Esophagus squamous epithelium (tissue), 5 donors: ENCODE measurements around the gene ZNF595. TPM values are rescaled to one million over a fixed set of nuclear protein-coding genes. Genes with fewer than 3 reads are reported as not detected.
"Not testable (repeated sequence)": the region's sequence is repeated elsewhere in the genome, so short reads cannot be mapped to it uniquely, and the experiment has no call there.

Experiments
- DNase-seq: peaks from one replicate; lab custom pipeline; 2025; lab: John Stamatoyannopoulos, UW
- H3K27ac ChIP-seq, 4 donors: fragments of 200-600 bp; sonication (generic); one replicate each; pipeline ENCODE4 v1.5.1; 2016 to 2019; ENCODE audit warnings: mild to moderate bottlenecking in 1 of 4
- H3K27me3 ChIP-seq, 4 donors: fragments of 200-600 bp; sonication (generic); 1 replicate in 3 of 4; 2 replicates in 1 of 4; pipeline versions ENCODE4 v1.5.1 to v1.6.0; 2017 to 2021; ENCODE audit warnings: antibody characterized with exemption in 1 of 4
- H3K36me3 ChIP-seq, 3 donors: fragments of 200-600 bp; sonication (generic); one replicate each; pipeline ENCODE4 v1.5.1; 2016 to 2019
- H3K4me1 ChIP-seq, 3 donors: fragments of 200-600 bp; sonication (generic); one replicate each; pipeline ENCODE4 v1.5.1; 2017 to 2019
- H3K4me3 ChIP-seq, 4 donors: fragments of 200-600 bp; sonication (generic); 1 replicate in 3 of 4; 2 replicates in 1 of 4; pipeline ENCODE4 v1.5.1; 2016 to 2019; ENCODE audit warnings: mild to moderate bottlenecking in 2 of 4, moderate library complexity in 1 of 4
- H3K9me3 ChIP-seq, 3 donors: fragments of 200-600 bp; sonication (generic); one replicate each; pipeline ENCODE4 v1.5.1; 2016 to 2019
- CTCF ChIP-seq, 6 experiments: fragments of 450-650 bp in 4 of 6; fragments of 200-600 bp in 2 of 6; sonication (generic) in 2 of 6; IDR thresholded peaks; one replicate each; pipeline ENCODE4 v1.5.1; 2016 to 2019; ENCODE audit warnings: antibody characterized with exemption in 6 of 6, mild to moderate bottlenecking in 4 of 6, moderate library complexity in 4 of 6
- WGBS, 2 donors: methylation state at CpG; one replicate each; pipeline ENCODE4 v1.1.5; 2018; 5-methylcytosine and 5-hydroxymethylcytosine counted together
- intact Hi-C: fragments of 100-400 bp; cut with DNase I; formaldehyde crosslinking; loops from one replicate; pipeline ENCODE4 v1.15.0; 2022
- total RNA-seq, 4 donors: library from RNA; depleted of rRNA; stranded (reverse); fragments of >200 nt; gene quantifications; one replicate each; pipeline ENCODE4 v1.1.0, GENCODE V29; 2016
- donor health status: DM: yes; HTN: yes; CAD: no.

The ZNF595 gene
- 10 to 100 TPM in 1 of 4 donors, 1 to 10 TPM in 3; 6.2 to 28.2 (median 8.9) TPM for total RNA-seq

GRCh38 chr4:52804-53479 lies at the start of gene ZNF595:
TSS of gene ZNF595 (plus strand) at chr4:53321. CDS start at chr4:53489, 168 bp downstream.
- WGBS, 2 donors, result 40 to 77% methylated on average over 5 to 6 of the region's 29 CpGs
- H3K27me3 ChIP-seq, H3K4me1 ChIP-seq, DNase-seq, H3K36me3 ChIP-seq, H3K9me3 ChIP-seq, intact Hi-C loops: not testable (repeated sequence)
- H3K4me3 ChIP-seq, result peak within 1 kb of the TSS; percentile 32 to 56 (median 37)
- peak within 1 kb of the TSS in 3 of 4 donors; percentile 51 to 58 (median 54) for H3K27ac ChIP-seq

- H3K27ac ChIP-seq, H3K36me3 ChIP-seq, intact Hi-C loops, H3K4me1 ChIP-seq, DNase-seq, H3K27me3 ChIP-seq, H3K4me3 ChIP-seq: not testable (repeated sequence)
- 80 to 90% methylated on average over 1 to 9 of the region's 90 CpGs for WGBS, 2 donors
- H3K9me3 ChIP-seq, result peaks cover 0 to 10% (median 0%) of the 10 kb centered on the region in 3 donors
Measured at GRCh38 chr4:9937-10870, 42.9 kb upstream of the ZNF595 start.

GRCh38 chr4:11095-11815 lies 41.9 kb upstream of the ZNF595 start:
- H3K36me3 ChIP-seq, result not testable (repeated sequence)

GRCh38 chr4:11816-12417 lies 41.2 kb upstream of the ZNF595 start:
- intact Hi-C loops, DNase-seq, H3K4me1 ChIP-seq, H3K27ac ChIP-seq, H3K4me3 ChIP-seq, H3K27me3 ChIP-seq, H3K36me3 ChIP-seq: not testable (repeated sequence)
- peaks cover 0 to 10% (median 0%) of the 10 kb centered on the region in 3 donors for H3K9me3 ChIP-seq
- peak in 1 of 6 experiments; percentile 9 for TF ChIP-seq CTCF (IDR thresholded peaks at IDR 0.05)
- WGBS, 2 donors, result 53% methylated on average over 3 of the region's 21 CpGs; no CpG with 5 or more reads in 1 of the 2 donors

More at GRCh38 chr4:11095-11815, 41.9 kb upstream of the ZNF595 start:
- H3K9me3 ChIP-seq, result peaks cover 0 to 10% (median 0%) of the 10 kb centered on the region in 3 donors
- H3K27ac ChIP-seq, H3K4me3 ChIP-seq, H3K4me1 ChIP-seq, intact Hi-C loops, H3K27me3 ChIP-seq, DNase-seq: not testable (repeated sequence)
- 84% methylated on average over 23 of the region's 123 CpGs; no CpG with 5 or more reads in 1 of the 2 donors for WGBS, 2 donors

- H3K9me3 ChIP-seq, H3K36me3 ChIP-seq, H3K4me1 ChIP-seq, H3K27me3 ChIP-seq, DNase-seq, H3K27ac ChIP-seq, intact Hi-C loops, H3K4me3 ChIP-seq: not testable (repeated sequence)
- WGBS, 2 donors, result 50 to 53% methylated on average over 3 of the region's 3 CpGs
Measured at GRCh38 chr4:18128-18527, 35.0 kb upstream of the ZNF595 start.

- WGBS, 2 donors, result 36 to 47% methylated on average over 1 of the region's 1 CpG
- intact Hi-C loops, result not testable (repeated sequence)
Measured at GRCh38 chr4:18589-18988, 34.5 kb upstream of the ZNF595 start.

GRCh38 chr4:22882-23281 lies 30.2 kb upstream of the ZNF595 start:
- H3K27me3 ChIP-seq, intact Hi-C loops, H3K4me1 ChIP-seq, H3K4me3 ChIP-seq, H3K36me3 ChIP-seq, H3K27ac ChIP-seq, DNase-seq, H3K9me3 ChIP-seq: not testable (repeated sequence)
- WGBS, 2 donors, result 23 to 28% methylated on average over 2 of the region's 2 CpGs

More at GRCh38 chr4:18589-18988, 34.5 kb upstream of the ZNF595 start:
- H3K27me3 ChIP-seq, H3K4me1 ChIP-seq, H3K36me3 ChIP-seq, H3K9me3 ChIP-seq, DNase-seq, H3K4me3 ChIP-seq, H3K27ac ChIP-seq: not testable (repeated sequence)

GRCh38 chr4:24359-24758 lies 28.8 kb upstream of the ZNF595 start:
- H3K27ac ChIP-seq, H3K4me3 ChIP-seq, H3K27me3 ChIP-seq, H3K36me3 ChIP-seq, H3K4me1 ChIP-seq, DNase-seq, intact Hi-C loops, H3K9me3 ChIP-seq: not testable (repeated sequence)
- WGBS, 2 donors, result no CpG with 5 or more reads among the region's 1 CpG

- H3K27ac ChIP-seq, H3K27me3 ChIP-seq, H3K9me3 ChIP-seq, intact Hi-C loops, H3K4me3 ChIP-seq, DNase-seq, H3K4me1 ChIP-seq, H3K36me3 ChIP-seq: not testable (repeated sequence)
- WGBS, 2 donors, result 83% methylated on average over 2 to 3 of the region's 3 CpGs
Measured at GRCh38 chr4:27501-27900, 25.6 kb upstream of the ZNF595 start.

- 22 to 25% methylated on average over 1 of the region's 3 CpGs for WGBS, 2 donors
- DNase-seq, H3K36me3 ChIP-seq, H3K27me3 ChIP-seq, H3K27ac ChIP-seq, H3K4me1 ChIP-seq, intact Hi-C loops, H3K9me3 ChIP-seq, H3K4me3 ChIP-seq: not testable (repeated sequence)
Measured at GRCh38 chr4:28767-29542, 24.2 kb upstream of the ZNF595 start.
